ENCODE results near the gene INSRR. TPM values are rescaled to one million over a fixed set of nuclear protein-coding genes. Genes with fewer than 3 reads are reported as not detected.

Gene INSRR
- total and polyA plus RNA-seq, 2 of the 4 experiments (the other 2 are of a cell fraction), result not detected

DNA sequence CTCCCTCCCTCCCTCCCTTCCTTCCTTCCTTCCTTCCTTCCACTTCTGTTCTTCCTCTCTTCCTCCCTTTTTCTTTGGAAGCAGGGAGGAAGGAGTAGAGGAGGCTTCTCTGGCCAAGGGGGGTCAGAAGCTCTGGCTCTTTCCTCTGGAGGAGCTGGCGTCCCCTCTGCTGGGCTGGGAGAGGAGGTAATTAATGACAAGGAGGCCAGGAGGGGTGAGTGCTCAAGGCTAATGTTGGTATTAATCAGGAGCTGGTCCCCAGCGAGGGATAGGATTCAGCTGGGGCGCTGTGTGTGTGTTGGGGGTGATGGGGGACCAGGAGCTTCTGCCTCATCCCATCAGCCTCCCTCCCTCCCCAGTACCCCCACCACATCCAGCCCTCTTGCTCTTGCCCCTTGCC is 28.4 kb upstream of the INSRR start:
- ChIA-PET CTCF (interaction anchor here (1.0 kb wide), 1 partner anchor 40 kb away, joined by 3 read pairs; no protein-coding TSS in a partner anchor), POLR2A (ENCODE audit: unreplicated experiment) (no interaction called here)
- ATAC-seq (ENCODE audit: low read depth) (no peak), DNase-seq (no peak)
- Histone ChIP-seq H4K91ac (ENCODE audit: insufficient read depth, low read depth, low read length) (no peak overlapping the region), H4K5ac (ENCODE audit: low read depth, low read length) (no peak overlapping the region), H4K8ac (ENCODE audit: low read depth in 2 of 2, low read length in 2 of 2) (no peak overlapping the region), H2BK5ac (ENCODE audit: low read depth, low read length, poor library complexity, severe bottlenecking) (no peak overlapping the region), H3K27ac (ENCODE audit: insufficient read depth, low read length) (no peak overlapping the region), H3K4me3 (ENCODE audit: insufficient read depth, low read depth, low read length) (no peak overlapping the region), H4K20me1 (ENCODE audit: insufficient read depth, low read length) (no peaks in the 10 kb centered on the region), H3K79me1 (ENCODE audit: low read depth in 1 of 2, low read length in 2 of 2) (no peaks in the 10 kb centered on the region), H3K9ac (ENCODE audit: low read depth, low read length) (no peak overlapping the region), H3K56ac (ENCODE audit: extremely low read depth, insufficient read depth, low read length) (no peak overlapping the region), H3K23ac (ENCODE audit: low read depth, low read length) (no peak overlapping the region), H3K27me3 (ENCODE audit: control insufficient read depth, insufficient read depth, low read length) (peaks cover 64% of the 10 kb centered on the region), H3K4me1 (ENCODE audit: control insufficient read depth, insufficient read depth, low read length) (no peaks in the 10 kb centered on the region), H3K9me3 (ENCODE audit: control insufficient read depth, insufficient read depth, low read length) (no peaks in the 10 kb centered on the region), H3K4me2 (ENCODE audit: low read depth, low read length) (no peak overlapping the region), H3K9me1 (ENCODE audit: insufficient read depth, low read length) (no peaks in the 10 kb centered on the region), H3K36me3 (ENCODE audit: control insufficient read depth, insufficient read depth, low read length) (no peaks in the 10 kb centered on the region), H2AK9ac (replicated peaks; ENCODE audit: low read depth, low read length, poor library complexity) (no peak overlapping the region), H2AK5ac (ENCODE audit: low read depth, low read length) (no peak overlapping the region), H2BK15ac (ENCODE audit: low read depth, low read length) (no peak overlapping the region), H2BK120ac (ENCODE audit: low read depth, low read length) (no peak overlapping the region), H3K14ac (replicated peaks; ENCODE audit: low read depth, low read length) (no peak overlapping the region), H2BK20ac (ENCODE audit: low read depth, low read length) (no peak overlapping the region), H2AFZ (replicated peaks; ENCODE audit: low read length, poor library complexity) (peak overlapping the region; percentile 44), H3K4ac (ENCODE audit: low read depth, low read length) (no peak overlapping the region), H3K18ac (ENCODE audit: low read depth, low read length) (no peak overlapping the region)
- dilution Hi-C loops (cut with HindIII; ENCODE audit: low sequenced_read_pairs, unreplicated experiment), result no loop called here
- intact Hi-C loops (cut with micrococcal nuclease), result no loop called here
- in situ Hi-C loops (cut with MboI; ENCODE audit: low sequenced_read_pairs), result loop anchor here (10.0 kb wide), 1 partner anchor 193 kb away; no protein-coding TSS in a partner anchor
- no TSS peak for BruUV-seq (replicated peaks)
- WGBS, 2 experiments (ENCODE audit: extremely low coverage in 2 of 2, insufficient read length in 1 of 2), result no CpG with 5 or more reads among the region's 3 CpGs
- TF ChIP-seq MAFK (IDR thresholded peaks at IDR 0.05; ENCODE audit: low read depth, low read length) (no peak), FOS (IDR thresholded peaks at IDR 0.05; ENCODE audit: low read depth, low read length) (no peak), POLR2A (IDR thresholded peaks at IDR 0.05; ENCODE audit: low read depth, low read length) (no peak), SMC3 (IDR thresholded peaks at IDR 0.05; ENCODE audit: low read depth, low read length) (no peak), CHD1 (IDR thresholded peaks at IDR 0.05; ENCODE audit: low read depth, low read length) (no peak)

All from IMR-90 (cell line).